H1 (cell line): ENCODE results near the gene KHDC4. TPM values are rescaled to one million over a fixed set of nuclear protein-coding genes. Genes with fewer than 3 reads are reported as not detected.

Experiments used
- ASH2L ChIP-seq: fragments of 200-600, 300-600 bp; sonication (generic); IDR thresholded peaks from one replicate; pipeline ENCODE4 v1.7.1; 2017; ENCODE audit warnings: low read length
- ZNF274 ChIP-seq: IDR thresholded peaks from 2 replicates; pipeline ENCODE4 v1.7.0; 2012; ENCODE audit warnings: low read length, borderline replicate concordance; ENCODE audit errors: extremely low read depth
- polyA plus RNA-seq, 7 experiments: library from polyadenylated mRNA; depleted of rRNA in 3 of 7; stranded (reverse) in 5 of 7; unstranded in 2 of 7; fragments of >200 nt in 5 of 7; fragments of 200-250 nt in 2 of 7; gene quantifications; 1 replicate in 5 of 7; 2 replicates in 1 of 7; 4 replicates in 1 of 7; pipeline versions ENCODE4 v1.2.1 to v1.2.3, GENCODE V29; 2011 to 2013; ENCODE audit warnings: missing spikeins in 2 of 7, mixed read lengths in 2 of 7
- total RNA-seq: library from RNA; stranded (reverse); fragmentation: NEBNext Ultra II Directional; extraction: Animal tissue kit (Norgen Biotek cat#: 25700); gene quantifications from 2 replicates; pipeline ENCODE4 v1.2.1, GENCODE V29; 2021

The KHDC4 gene
- total and polyA plus RNA-seq, 2 of the 8 experiments (the other 6 are each of a cell fraction or from before 2014, with no cell fraction given): 56.6 to 81.1 TPM

- TF ChIP-seq ZNF274 (no peak), ASH2L (no peak)
- TF ChIP-seq, all 59 proteins: peak for 0
Observed at GRCh38 chr1:155890251-155890650, 44.0 kb downstream of the KHDC4 start (continued).
